K562 (cell line): Measurements from ENCODE around the gene UBE2J2. TPM values are rescaled to one million over a fixed set of nuclear protein-coding genes. Genes with fewer than 3 reads are reported as not detected.

Experiments
- CBFA2T3 ChIP-seq: fragments of 450-650 bp; IDR thresholded peaks from 2 replicates; pipeline ENCODE4 v1.6.1; 2017
- PHF20 ChIP-seq: fragments of 450-650 bp; IDR thresholded peaks from 2 replicates; pipeline ENCODE4 v1.6.1; 2018; ENCODE audit not compliant: partially characterized antibody
- SIX5 ChIP-seq, 2 experiments: IDR thresholded peaks; 2 replicates each; pipeline ENCODE4 v1.6.1; 2011; ENCODE audit warnings: low read length in 2 of 2, borderline replicate concordance in 1 of 2, low read depth in 1 of 2, mild to moderate bottlenecking in 1 of 2, moderate library complexity in 1 of 2; ENCODE audit not compliant: insufficient read depth in 1 of 2
- TCF7L2 ChIP-seq: fragments of 150-350 bp; IDR thresholded peaks from 2 replicates; pipeline ENCODE4 v1.6.1; 2016; ENCODE audit warnings: low read depth, mild to moderate bottlenecking, low read length, moderate library complexity
- TFAM ChIP-seq: fragments of 250-450 bp; sonication (Bioruptor Pico); conservative IDR thresholded peaks from 2 replicates; pipeline ENCODE4 v1.5.0; 2021; ENCODE audit warnings: mild to moderate bottlenecking, moderate library complexity
- ZNF12 ChIP-seq: sonication (generic); formaldehyde crosslinking; IDR thresholded peaks from 2 replicates; pipeline ENCODE4 v1.4.0; 2020; ENCODE audit warnings: mild to moderate bottlenecking, missing genetic modification reagents
- ZNF263 ChIP-seq: sonication (generic); formaldehyde crosslinking; IDR thresholded peaks from 2 replicates; pipeline ENCODE4 v1.8.0; 2022; ENCODE audit warnings: mild to moderate bottlenecking, missing genetic modification reagents, borderline replicate concordance
- ZNF766 ChIP-seq: fragments of 200-800 bp; sonication (Bioruptor generic); conservative IDR thresholded peaks from 2 replicates; pipeline ENCODE4 v1.6.1; 2016; ENCODE audit warnings: missing genetic modification characterization, missing compliant biosample characterization
- ZSCAN32 ChIP-seq: fragments of 450-650 bp; formaldehyde crosslinking; IDR thresholded peaks from 2 replicates; pipeline ENCODE4 v1.4.0; 2020; ENCODE audit warnings: mild to moderate bottlenecking, moderate library complexity
- polyA plus RNA-seq, 8 experiments: library from polyadenylated mRNA; depleted of rRNA in 4 of 8; stranded (reverse) in 5 of 8; unstranded in 3 of 8; fragments of >200 nt; fragmentation: Nextera tagmentation in 2 of 8; fragmentation: Illumina TruSeq in 1 of 8; extraction: Ambion mirVana in 2 of 8; extraction: Trizol in 1 of 8; gene quantifications; 2 replicates each; pipeline versions ENCODE4 v1.2.1 to v1.2.3, GENCODE V29; 2011 to 2014; ENCODE audit warnings: inconsistent platforms in 1 of 8, missing spikeins in 1 of 8
- total RNA-seq, 7 experiments: library from RNA; depleted of rRNA in 6 of 7; stranded (reverse); fragments of >200 nt in 6 of 7; fragmentation: Illumina TruSeq in 2 of 7; extraction: Trizol in 2 of 7; gene quantifications; 2 replicates each; pipeline versions ENCODE4 v1.2.1 to v1.2.3, GENCODE V29; 2011 to 2021; ENCODE audit warnings: low replicate concordance in 1 of 7
- TF ChIP-seq, protein P1 (sequence below), 2 experiments: fragments of 450-650 bp in 1 of 2; sonication (generic) in 1 of 2; formaldehyde crosslinking in 1 of 2; IDR thresholded peaks; 2 replicates each; pipeline versions ENCODE4 v1.7.1 to v1.9.0; 2016 to 2022; ENCODE audit warnings: inconsistent platforms in 1 of 2, mild to moderate bottlenecking in 1 of 2, missing genetic modification reagents in 1 of 2
- TF ChIP-seq, protein P2 (sequence below): fragments of 250-450 bp; sonication (Bioruptor Pico); IDR thresholded peaks from 2 replicates; pipeline ENCODE4 v1.4.0; 2020; ENCODE audit warnings: mild to moderate bottlenecking, moderate library complexity
- TF ChIP-seq, protein P3 (sequence below): fragments of 250-450 bp; sonication (Bioruptor Pico); IDR thresholded peaks from 2 replicates; pipeline ENCODE4 v1.4.0; 2020; ENCODE audit warnings: borderline replicate concordance
- TF ChIP-seq, protein P4 (sequence below): fragments of 250-450 bp; sonication (Bioruptor Pico); IDR thresholded peaks from 2 replicates; pipeline ENCODE4 v1.8.0; 2021; ENCODE audit warnings: moderate library complexity, mild to moderate bottlenecking, inconsistent platforms

UBE2J2 gene
- total and polyA plus RNA-seq, 9 of the 15 experiments (the other 6 are each of a cell fraction or from before 2014, with no cell fraction given): 0.93 to 112 (median 75.5) TPM

DNA sequence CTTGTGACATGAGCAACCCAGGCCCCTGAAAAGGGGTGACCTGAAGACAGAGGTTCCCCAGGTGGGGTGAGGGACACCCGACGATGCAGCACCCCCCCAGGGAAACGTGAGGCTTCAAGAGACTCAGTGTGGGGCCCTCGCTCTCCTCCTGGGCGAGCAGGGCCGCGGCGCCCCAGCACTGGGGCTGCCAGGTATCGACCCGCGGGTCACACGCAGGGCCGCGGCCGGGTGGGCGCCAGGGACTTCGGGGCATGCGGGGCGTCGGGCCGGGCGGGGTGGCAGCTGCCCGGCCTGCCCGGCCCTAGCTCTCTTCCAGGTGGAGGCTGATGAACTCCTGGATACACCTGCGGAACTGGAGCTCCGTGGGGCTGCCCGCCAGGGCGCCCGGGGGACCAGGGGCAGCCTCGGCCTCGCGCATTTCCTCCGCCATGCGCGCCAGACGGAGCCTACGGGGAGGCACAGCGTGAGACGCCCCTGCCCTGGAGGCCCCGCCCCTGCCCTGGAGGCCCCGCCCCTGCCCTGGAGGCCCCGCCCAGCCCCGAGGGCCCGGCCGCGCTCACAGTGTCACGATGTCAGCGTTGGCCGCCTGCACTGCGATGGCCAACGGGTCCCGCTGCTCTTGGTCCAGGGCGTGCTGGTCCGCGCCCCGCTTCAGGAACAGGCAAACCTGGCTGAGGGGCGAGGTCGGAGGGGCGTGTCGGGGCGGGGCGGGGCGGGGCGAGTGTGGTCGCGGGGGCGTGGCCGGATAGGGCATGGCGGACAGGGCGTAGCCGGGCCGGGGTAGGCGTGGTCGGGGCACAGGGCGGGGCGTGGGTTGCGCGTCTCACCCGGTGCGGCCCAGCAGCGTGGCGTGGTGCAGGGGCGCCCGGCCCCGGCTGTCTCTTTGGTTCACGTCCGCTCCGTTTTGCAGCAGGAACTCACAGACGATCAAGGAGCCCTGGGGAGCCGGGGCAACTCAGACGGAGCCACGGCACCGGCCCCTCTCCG lies 19.9 kb upstream of the UBE2J2 start (continued):
- TF ChIP-seq, protein P1, sequence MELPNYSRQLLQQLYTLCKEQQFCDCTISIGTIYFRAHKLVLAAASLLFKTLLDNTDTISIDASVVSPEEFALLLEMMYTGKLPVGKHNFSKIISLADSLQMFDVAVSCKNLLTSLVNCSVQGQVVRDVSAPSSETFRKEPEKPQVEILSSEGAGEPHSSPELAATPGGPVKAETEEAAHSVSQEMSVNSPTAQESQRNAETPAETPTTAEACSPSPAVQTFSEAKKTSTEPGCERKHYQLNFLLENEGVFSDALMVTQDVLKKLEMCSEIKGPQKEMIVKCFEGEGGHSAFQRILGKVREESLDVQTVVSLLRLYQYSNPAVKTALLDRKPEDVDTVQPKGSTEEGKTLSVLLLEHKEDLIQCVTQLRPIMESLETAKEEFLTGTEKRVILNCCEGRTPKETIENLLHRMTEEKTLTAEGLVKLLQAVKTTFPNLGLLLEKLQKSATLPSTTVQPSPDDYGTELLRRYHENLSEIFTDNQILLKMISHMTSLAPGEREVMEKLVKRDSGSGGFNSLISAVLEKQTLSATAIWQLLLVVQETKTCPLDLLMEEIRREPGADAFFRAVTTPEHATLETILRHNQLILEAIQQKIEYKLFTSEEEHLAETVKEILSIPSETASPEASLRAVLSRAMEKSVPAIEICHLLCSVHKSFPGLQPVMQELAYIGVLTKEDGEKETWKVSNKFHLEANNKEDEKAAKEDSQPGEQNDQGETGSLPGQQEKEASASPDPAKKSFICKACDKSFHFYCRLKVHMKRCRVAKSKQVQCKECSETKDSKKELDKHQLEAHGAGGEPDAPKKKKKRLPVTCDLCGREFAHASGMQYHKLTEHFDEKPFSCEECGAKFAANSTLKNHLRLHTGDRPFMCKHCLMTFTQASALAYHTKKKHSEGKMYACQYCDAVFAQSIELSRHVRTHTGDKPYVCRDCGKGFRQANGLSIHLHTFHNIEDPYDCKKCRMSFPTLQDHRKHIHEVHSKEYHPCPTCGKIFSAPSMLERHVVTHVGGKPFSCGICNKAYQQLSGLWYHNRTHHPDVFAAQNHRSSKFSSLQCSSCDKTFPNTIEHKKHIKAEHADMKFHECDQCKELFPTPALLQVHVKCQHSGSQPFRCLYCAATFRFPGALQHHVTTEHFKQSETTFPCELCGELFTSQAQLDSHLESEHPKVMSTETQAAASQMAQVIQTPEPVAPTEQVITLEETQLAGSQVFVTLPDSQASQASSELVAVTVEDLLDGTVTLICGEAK (IDR thresholded peaks at IDR 0.05): no peak
- TF ChIP-seq, protein P1 (CRISPR knock-in tag; IDR thresholded peaks at IDR 0.05): no peak
- TF ChIP-seq ZNF766 (CRISPR knock-in tag): no peak
- TF ChIP-seq, protein P2, sequence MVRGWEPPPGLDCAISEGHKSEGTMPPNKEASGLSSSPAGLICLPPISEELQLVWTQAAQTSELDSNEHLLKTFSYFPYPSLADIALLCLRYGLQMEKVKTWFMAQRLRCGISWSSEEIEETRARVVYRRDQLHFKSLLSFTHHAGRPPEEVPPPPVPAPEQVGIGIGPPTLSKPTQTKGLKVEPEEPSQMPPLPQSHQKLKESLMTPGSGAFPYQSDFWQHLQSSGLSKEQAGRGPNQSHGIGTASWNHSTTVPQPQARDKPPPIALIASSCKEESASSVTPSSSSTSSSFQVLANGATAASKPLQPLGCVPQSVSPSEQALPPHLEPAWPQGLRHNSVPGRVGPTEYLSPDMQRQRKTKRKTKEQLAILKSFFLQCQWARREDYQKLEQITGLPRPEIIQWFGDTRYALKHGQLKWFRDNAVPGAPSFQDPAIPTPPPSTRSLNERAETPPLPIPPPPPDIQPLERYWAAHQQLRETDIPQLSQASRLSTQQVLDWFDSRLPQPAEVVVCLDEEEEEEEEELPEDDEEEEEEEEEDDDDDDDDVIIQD (CRISPR knock-in tag): no peak
- no peak for TF ChIP-seq PHF20
- TF ChIP-seq ZSCAN32 (CRISPR knock-in tag): no peak
- TF ChIP-seq ZNF12 (CRISPR knock-in tag): 0 out of 2 replicates have a peak, but pooled peaks have one; percentile 13
- no peak for TF ChIP-seq SIX5 (IDR thresholded peaks at IDR 0.05; ENCODE audit: borderline replicate concordance in 1 of 2, insufficient read depth in 1 of 2, low read depth in 1 of 2, low read length in 2 of 2)
- TF ChIP-seq CBFA2T3: no peak
- TF ChIP-seq ZNF263 (CRISPR knock-in tag): no peak
- TF ChIP-seq, protein P3, sequence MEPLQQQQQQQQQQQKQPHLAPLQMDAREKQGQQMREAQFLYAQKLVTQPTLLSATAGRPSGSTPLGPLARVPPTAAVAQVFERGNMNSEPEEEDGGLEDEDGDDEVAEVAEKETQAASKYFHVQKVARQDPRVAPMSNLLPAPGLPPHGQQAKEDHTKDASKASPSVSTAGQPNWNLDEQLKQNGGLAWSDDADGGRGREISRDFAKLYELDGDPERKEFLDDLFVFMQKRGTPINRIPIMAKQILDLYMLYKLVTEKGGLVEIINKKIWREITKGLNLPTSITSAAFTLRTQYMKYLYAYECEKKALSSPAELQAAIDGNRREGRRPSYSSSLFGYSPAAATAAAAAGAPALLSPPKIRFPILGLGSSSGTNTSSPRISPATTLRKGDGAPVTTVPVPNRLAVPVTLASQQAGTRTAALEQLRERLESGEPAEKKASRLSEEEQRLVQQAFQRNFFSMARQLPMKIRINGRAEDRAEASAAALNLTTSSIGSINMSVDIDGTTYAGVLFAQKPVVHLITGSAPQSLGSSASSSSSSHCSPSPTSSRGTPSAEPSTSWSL (CRISPR knock-in tag): no peak
- TF ChIP-seq, protein P4, sequence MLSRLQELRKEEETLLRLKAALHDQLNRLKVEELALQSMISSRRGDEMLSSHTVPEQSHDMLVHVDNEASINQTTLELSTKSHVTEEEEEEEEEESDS (CRISPR knock-in tag): no peak
- no peak for TF ChIP-seq TFAM (CRISPR knock-in tag)
- no peak for TF ChIP-seq TCF7L2
